ENCODE results near the gene IRS1.

The IRS1 gene

DNA sequence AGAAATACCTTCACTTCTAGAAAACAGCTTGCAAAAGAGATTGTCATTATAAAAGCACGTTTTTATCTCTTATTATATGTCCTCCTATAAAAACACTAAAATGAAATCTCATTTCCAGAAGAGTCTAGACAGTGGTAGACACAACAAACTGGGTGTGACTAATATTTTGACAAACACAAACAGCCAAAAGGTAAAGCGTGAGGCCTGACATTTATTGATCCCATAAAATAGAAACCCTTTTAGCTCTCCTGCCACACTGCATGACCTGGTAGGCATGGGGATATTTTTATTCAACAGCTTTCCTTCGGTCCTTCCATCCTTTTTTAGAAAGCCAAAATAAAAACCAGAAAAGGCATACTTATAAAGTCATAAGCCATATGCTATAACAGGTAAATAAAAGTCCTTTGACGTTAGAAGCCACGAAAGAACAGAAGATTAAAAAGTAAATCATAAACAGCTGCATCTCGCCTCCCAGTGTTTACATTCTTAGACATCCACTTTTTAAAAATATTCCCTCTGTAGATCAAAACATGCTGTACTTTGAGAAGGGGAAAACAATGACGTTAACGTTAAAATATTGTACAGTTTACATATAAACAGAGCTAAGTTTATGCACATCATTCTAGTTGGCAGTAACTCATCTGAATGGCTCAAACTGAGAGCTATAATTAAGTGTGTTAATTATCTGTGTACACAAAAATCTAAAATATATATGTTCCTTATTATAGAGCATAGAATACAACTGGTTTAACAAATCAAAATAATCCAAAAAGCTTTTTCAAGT lies 44.6 kb downstream of the IRS1 start:
- DNase-seq = no peak

DNA sequence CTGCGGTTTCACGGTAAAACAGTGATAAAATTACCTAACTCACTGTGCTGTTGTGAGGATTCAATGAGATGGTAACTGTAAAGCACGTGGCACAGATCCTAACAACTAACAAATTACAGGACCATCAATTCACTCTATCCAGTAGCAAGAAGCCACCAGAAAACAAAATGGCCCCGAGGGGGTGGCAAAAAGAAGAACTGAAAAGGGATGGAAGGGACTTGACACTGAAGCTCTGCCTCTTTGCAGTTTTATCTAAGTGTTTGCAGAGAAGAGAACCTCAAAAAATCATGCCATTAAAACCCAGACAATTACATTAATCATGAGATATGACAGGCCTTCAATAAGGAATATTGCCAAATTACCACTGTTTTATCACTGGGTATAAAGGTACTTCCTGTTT lies 46.7 kb downstream of the IRS1 start:
- no peak for DNase-seq

GRCh38 chr2:226747288-226747687 lies 52.3 kb downstream of the IRS1 start:
- DNase-seq = no peak

DNA sequence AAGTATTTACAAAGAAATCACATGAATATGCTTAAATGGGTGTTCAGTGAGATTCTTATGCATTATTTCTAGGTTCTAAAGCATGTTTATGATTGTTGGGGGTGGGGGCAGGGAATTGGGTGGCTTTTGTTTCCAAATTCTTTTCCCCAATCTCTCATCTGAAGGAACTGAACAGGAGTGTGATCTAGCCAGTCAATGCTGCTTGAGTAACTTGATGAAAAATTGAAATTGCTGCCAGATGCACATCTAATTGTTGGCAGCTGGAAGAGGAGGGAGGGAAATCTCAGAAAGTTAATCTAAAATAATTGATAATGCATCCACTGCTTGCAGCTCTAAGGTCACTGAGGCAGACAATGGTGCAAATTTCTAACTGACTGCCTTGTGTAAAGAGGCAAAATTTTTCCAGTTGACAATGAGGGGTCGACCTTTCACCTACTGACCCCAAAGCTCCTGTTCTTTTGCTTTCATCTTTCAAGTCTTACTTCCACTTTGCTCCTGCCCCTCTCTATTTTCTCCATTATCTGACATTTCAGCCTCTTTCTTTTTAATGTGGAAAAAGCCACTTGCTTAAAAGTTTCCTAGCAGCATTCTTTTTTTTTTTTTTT lies 53.3 kb downstream of the IRS1 start:
- no peak for DNase-seq

- DNase-seq = no peak
Measured at GRCh38 chr2:226743915-226744314, 55.7 kb downstream of the IRS1 start.

GRCh38 chr2:226742347-226742746 lies 57.3 kb downstream of the IRS1 start:
- no peak for DNase-seq

- DNase-seq = no peak
Measured at GRCh38 chr2:226740039-226740648, 59.5 kb downstream of the IRS1 start.

DNA sequence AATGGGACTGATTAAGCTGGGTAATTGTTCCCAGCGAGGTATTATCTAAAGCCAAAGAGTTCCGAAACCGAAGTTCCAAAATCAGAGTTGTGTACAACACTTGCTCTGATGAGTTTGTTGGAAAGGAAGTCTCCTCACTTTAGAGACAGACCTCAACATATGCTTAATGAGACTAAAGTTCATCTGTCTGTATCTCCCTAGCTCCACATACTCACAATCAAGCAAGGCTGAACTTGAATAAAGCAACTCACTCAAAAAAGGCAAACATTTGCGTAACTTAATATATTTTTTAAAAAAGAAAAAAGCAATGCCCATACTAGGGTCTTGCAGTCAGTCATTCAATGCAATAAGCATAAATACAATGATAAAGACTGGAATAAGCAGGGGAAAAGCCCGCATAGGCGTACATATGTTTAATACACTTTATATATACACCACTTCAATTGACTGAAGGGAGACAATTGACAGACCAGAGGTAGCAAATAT lies 60.0 kb downstream of the IRS1 start:
- DNase-seq = peak; percentile 36

DNA sequence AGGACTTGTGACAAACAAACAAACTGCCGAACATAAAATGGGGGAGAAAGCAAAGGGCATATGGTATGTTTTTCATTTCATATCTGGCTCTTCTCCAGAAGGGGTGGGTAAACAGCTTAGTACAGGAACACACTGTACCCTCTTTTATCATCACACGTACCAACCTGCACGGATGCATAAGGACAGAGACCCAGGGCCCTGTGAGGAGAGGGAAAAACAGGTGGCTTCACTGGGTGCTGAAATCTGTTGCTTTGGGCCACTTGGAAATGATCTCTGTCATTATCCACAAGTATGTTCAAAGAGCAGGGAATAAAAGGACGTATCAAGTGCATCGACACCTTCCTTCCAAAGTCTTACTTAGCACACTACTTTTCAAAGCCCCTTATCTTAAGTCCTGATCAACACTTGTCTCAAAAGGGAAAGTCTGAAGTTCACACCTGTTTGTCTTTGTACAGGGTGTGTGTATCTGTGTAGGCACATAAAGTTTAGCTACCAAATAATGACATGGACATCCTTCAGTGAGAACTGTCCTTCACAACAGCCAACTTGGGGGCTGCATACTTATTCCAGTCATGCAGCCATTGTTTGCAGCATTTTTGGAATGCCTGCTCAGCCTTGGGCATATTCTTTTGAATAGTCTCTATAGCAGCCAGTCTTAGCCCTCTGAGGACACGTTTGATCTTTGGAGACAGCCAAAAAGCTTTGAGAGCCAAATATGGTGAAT lies 60.6 kb downstream of the IRS1 start:
- DNase-seq = peak; percentile 87

DNA sequence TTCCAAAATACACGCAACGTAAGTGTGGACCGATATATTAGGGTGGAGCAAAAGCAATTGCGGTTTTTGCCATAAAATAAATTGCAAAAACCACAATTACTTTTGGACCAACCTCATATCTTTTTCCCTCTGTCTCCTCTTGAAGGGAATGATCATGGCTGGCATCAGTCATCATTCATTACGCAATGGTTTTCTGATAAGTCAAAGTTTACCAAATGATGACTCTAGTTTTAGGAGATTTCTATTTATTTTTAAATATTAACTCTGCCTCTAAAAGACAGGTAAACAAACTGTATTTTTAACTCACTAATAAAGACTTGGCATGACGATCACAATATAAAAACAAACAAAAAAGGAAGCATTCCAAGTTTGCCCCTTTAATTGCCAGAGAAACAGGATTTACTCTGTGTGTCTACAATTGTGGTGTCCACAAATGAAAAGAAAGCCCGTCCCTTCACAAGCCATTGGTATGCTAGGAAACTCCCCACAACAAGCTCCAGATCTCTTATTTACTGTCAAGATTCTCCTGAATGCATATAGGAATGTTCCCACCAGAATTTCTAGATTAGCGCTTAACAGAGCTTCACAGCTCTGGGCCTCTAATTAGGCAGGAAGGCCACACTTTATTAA lies 61.3 kb downstream of the IRS1 start:
- no peak for DNase-seq

DNA sequence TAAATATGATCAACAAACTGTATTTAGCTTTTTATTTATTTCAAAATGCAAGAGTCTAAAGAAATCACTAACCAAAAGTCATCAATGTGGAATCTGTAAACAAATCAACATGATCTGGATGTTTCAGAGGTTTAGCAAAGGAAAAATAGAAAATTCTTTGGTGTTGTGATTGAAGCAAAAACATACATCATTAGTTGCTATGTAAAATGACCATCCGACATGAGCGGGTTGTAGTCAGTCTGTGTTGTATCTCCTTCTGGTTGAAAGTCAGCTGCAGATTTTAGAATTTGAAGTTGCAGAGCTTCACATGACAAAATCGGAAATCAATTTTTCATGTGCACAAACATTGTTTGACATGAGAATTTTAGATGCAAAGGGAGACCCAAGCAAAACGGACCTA lies 63.2 kb downstream of the IRS1 start:
- DNase-seq = no peak

GRCh38 chr2:226733927-226734564 lies 65.6 kb downstream of the IRS1 start:
- DNase-seq = no peak

- no peak for DNase-seq
Measured at GRCh38 chr2:226733189-226733858, 66.3 kb downstream of the IRS1 start.

GRCh38 chr2:226732478-226733188 lies 67.0 kb downstream of the IRS1 start:
- no peak for DNase-seq

GRCh38 chr2:226730481-226730880 lies 69.1 kb downstream of the IRS1 start:
- no peak for DNase-seq

- no peak for DNase-seq
Measured at GRCh38 chr2:226728996-226729395, 70.6 kb downstream of the IRS1 start.

GRCh38 chr2:226727251-226727650 lies 72.4 kb downstream of the IRS1 start:
- no peak for DNase-seq

- no peak for DNase-seq
Measured at GRCh38 chr2:226726546-226726945, 73.1 kb downstream of the IRS1 start.

GRCh38 chr2:226725126-226725860 lies 74.3 kb downstream of the IRS1 start:
- DNase-seq = no peak

DNA sequence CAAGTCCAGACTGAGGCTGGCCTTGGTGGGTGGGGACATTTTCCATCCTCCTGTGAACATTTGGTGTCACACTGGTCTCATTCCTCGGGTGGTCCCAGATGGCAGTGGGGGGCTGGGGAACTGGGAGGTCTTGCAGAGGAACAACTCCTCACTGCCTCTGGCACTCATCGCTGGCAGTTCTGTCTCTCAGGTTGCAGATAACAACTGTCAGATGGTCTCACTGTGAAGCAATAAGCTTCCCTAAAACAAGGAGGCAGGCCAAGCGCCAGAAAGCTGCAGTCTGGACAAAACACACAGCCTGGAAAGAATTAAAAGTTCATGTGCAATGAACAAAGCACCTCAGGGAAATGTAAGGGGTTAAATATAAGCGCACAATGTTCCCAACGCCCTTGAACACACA lies 78.1 kb downstream of the IRS1 start:
- DNase-seq = peak; percentile 81
